Measurements from ENCODE around the gene FAM161A. TPM values are rescaled to one million over a fixed set of nuclear protein-coding genes. Genes with fewer than 3 reads are reported as not detected.
"Not testable (repeated sequence)": the region's sequence is repeated elsewhere in the genome, so short reads cannot be mapped to it uniquely, and the experiment has no call there.

Gene FAM161A, protein sequence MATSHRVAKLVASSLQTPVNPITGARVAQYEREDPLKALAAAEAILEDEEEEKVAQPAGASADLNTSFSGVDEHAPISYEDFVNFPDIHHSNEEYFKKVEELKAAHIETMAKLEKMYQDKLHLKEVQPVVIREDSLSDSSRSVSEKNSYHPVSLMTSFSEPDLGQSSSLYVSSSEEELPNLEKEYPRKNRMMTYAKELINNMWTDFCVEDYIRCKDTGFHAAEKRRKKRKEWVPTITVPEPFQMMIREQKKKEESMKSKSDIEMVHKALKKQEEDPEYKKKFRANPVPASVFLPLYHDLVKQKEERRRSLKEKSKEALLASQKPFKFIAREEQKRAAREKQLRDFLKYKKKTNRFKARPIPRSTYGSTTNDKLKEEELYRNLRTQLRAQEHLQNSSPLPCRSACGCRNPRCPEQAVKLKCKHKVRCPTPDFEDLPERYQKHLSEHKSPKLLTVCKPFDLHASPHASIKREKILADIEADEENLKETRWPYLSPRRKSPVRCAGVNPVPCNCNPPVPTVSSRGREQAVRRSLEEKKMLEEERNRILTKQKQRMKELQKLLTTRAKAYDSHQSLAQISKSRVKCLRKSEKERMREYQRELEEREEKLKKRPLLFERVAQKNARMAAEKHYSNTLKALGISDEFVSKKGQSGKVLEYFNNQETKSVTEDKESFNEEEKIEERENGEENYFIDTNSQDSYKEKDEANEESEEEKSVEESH
- polyA plus RNA-seq (ENCODE audit: insufficient read depth in 1 of 5, insufficient read length in 5 of 5, low replicate concordance in 1 of 5), result 10 to 100 TPM; 20.0 to 31.4 (median 27.6) TPM
- long read RNA-seq, donor 1, partial matches to known transcripts, result 0 of 2 reads
- long read RNA-seq, donor 1, other reads (novel, unspliced or antisense), result 0 of 2 reads
- long read RNA-seq, donor 2, partial matches to known transcripts, result 0 of 1 reads
- long read RNA-seq, donor 2, other reads (novel, unspliced or antisense), result 0 of 1 reads
- long read RNA-seq, donor 3, partial matches to known transcripts, result 0 of 1 reads
- long read RNA-seq, donor 3, other reads (novel, unspliced or antisense), result 0 of 1 reads
- long read RNA-seq, donor 4, result 0 reads
- long read RNA-seq, donor 5, partial matches to known transcripts, result 0 of 2 reads
- long read RNA-seq, donor 5, other reads (novel, unspliced or antisense), result 0 of 2 reads
- long read RNA-seq, donor 6, partial matches to known transcripts, result 6 of 8 reads
- long read RNA-seq, donor 6, other reads (novel, unspliced or antisense), result 0 of 8 reads
- long read RNA-seq, donor 7, partial matches to known transcripts, result 5 of 9 reads
- long read RNA-seq, donor 7, other reads (novel, unspliced or antisense), result 0 of 9 reads
- long read RNA-seq, donor 8, result 0 reads

GRCh38 chr2:61853847-61854563 lies at the start of gene FAM161A:
Gene FAM161A (minus strand): TSS chr2:61854060. CDS start chr2:61854041, 19 bp downstream.
- peak; percentile 91 to 92 for DNase-seq

- no peak for DNase-seq
These were observed 46.4 kb upstream of the FAM161A start for GRCh38 chr2:61900281-61900680.

GRCh38 chr2:61898810-61899209 lies 45.0 kb upstream of the FAM161A start:
- no peak for DNase-seq

DNA sequence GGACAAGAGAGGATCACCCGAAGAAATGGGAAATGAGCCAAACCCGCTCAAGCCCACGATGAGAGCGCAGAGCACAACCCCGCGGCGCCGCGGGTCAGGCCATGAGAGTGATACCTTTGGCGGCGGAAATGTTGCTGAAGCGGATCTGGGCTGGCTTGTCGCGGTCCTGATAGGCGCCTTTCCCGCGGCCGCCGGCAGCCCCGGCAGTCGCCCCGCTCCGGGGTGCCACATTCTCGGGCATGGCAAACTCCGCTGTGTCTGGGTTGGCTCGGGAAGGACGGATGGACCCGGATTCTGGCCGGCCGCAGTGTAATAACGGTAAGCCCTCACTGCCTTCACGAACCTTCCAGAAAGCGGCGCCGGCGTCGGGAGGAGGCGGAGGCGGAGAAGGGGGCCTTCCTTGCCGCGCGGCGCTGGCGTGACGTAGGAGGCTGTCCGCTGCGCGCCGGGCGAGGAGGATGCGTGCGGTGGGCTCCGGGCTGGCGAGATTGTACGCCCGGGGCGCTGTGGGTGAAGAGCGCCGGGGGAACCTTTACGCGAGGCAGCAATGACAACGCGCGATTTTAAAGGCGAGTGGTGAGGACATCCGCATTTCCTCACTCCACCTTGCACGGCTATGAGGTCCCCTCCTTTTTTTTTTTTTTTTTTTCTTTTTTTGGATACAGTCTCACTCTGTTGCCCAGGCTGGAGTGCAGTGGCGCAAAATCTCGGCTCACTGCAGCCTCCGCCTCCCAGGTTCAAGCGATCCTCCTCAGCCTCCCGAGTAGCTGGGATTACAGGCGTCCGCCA lies 34.6 kb upstream of the FAM161A start, which contains the start of gene CCT4:
CCT4 (minus strand) TSS at position 390 of the 789 bp plus-strand sequence; CDS start at position 241, 149 bp downstream.
- peak; percentile 93 to 94 for DNase-seq

- DNase-seq, result no peak
These were observed 33.9 kb upstream of the FAM161A start for GRCh38 chr2:61887717-61888266.

- no peak for DNase-seq
These were observed 32.2 kb upstream of the FAM161A start for GRCh38 chr2:61885896-61886603.

DNA sequence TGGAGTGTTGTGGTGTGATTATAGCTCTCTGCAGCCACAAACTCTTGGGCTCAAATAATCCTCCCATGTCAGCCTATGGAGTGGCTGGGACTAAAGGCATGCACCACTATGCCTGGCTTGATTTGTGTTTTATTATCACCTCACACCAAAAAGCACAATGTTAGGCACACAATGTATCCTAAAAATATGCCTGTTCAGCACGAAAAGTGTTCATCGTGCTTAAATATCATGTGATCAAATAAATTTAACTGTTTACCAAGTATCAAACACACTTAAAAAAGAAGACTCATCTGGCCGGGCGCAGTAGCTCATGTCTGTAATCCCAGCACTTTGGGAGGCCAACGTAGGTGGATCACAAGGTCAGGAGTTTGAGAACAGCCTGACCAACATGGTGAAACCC lies 29.0 kb upstream of the FAM161A start:
- no peak for DNase-seq

DNA sequence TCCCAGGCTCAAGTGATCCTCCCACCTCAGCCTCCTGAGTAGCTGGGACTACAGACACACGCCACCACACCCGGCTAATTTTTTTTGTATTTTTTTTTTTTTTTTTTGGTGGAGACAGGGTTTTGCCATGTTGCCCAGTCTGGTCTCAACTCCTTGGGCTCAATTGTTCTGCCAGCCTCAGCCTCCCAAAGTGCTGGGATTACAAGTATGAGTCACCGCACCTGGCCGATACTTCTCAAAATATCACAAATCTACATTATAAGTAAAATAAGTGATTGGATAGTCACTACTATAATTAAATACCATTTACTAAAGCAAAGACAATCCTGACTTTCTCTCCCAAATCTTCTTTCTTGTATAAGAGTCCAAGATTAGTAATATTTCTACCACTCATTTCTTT lies 25.5 kb upstream of the FAM161A start:
- DNase-seq, result not testable (repeated sequence)

GRCh38 chr2:61878761-61879160 lies 24.9 kb upstream of the FAM161A start:
- DNase-seq, result no peak

GRCh38 chr2:61877571-61878245 lies 23.8 kb upstream of the FAM161A start:
- no peak for DNase-seq

DNA sequence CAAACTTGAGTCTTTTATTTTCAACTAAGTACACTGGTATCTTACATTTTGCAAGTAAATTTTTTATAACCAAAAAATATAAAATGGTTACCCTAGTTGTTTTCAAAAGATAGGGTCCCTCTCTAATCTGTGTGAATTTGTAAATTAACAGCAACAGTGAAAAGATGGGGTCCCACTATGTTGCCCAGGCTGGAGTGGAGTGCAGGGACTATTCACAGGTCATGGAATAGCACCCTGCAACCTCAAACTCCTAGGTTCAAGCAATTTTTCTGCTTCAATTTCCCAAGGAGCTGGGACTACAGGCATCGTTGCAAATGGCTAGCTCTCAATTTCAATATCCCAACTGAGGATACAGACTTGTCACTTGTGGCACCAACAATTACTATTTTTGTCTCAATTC lies 22.5 kb upstream of the FAM161A start:
- no peak for DNase-seq

GRCh38 chr2:61866482-61867089 lies 12.7 kb upstream of the FAM161A start:
- not testable (repeated sequence) for DNase-seq

- DNase-seq, result no peak
These were observed 8.2 kb upstream of the FAM161A start for GRCh38 chr2:61862085-61862484.

DNA sequence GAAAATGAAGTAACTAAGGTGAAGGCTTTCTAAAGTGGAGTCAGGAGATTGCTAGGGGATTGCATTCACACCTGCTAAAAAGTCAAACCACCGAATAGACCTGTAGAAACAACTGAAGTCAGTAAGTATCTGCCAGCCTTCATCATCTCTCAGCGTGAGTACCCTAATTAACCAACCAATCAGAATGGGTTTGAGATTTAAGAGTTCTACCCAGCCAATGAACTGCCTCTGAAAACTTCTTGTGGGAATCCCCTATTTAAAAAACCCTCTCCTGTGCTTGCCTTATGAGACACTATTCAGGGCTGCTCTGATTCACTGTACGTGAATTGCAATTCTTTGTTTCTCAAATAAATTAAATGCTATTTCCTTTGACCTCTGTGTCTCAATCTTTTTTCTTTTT lies 3.4 kb upstream of the FAM161A start:
- no peak for DNase-seq

DNA sequence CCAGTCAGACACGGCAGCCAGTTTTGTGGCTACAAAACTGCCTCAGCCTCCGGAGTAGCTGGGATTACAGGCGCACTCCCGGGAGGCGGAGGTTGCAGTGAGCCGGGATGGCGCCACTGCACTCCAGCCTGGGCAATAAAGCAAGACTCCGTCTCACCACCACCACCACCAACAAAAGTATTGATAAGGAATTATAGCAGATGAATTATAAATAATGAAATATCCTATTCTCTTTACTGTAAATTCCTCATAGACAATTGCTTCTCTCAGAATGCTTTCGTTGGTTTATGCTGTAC lies 1.4 kb upstream of the FAM161A start:
- no peak for DNase-seq

DNA sequence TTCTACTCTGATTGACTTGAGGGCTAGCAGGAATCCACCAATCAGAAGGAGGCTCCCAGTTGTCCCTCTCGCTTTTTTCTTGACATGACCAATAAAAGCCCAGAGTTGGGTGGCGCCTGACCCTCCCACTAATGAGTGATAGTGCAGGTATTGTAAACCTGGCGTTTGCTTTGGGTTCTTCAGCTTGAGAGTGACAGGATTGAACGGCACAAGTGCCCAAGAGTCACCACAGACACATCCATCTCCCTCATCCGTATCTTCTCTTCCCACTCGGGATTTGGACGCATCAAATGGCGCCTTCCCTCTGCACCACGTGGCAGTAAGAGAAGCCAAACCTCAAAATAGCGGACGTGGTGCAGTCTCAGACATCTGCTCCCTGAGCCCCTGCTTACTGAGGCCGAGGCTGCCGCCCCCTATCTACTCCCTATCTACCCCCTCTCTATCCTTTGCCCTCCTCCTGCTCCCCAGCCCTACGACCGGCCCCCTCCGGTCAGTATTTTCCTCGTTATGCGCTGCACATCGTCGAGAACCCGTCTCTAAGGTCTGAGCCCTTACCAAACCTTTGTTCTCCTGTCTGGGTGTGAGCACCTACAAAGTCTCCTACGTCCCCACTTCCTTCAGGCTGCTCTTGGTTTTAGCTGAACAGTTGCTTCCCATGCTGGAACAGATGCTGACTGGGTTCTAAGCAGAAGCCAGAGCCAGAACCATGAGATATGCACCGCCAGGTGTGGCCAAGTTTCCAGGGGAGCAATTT lies 881 bp upstream of the FAM161A start:
- DNase-seq, result peak; percentile 91 to 93

DNA sequence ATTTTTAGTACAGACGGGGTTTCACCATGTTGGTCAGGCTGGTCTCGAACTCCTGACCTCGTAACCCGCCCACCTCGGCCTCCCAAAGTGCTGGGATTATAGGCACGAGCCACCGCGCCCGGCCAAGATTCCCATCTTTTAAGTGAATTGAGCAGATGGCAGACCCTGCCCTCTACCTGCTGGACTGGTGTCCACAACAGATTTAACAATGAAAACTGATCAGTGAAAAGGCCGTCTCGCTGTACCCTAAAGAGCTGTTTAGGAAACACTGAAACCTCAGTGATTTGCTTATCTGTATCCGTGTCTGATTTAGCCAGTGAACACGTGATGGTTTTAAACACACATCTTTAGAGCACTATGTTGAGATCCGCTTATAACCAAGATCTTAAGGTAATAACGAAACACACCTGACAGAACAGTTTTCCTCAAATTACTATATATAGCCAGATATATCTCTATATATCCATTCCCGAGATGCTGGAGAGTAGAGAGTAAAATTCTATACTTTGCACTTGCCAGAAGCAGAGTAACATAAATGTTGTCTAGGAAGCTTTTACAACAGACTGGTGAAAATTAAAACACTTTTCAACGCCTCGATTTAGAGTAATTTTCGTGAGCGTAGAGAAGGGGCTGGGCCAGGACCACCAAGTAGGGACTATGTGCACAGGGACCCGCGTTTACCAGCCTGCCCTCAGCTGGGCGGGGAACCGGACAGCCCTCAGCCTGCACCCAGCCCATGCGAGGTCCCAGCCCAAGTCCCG lies 594 bp downstream of the FAM161A start:
- no peak for DNase-seq
